Endodermal cell (in vitro differentiated cells): ENCODE measurements around the gene PSMB11. TPM values are rescaled to one million over a fixed set of nuclear protein-coding genes. Genes with fewer than 3 reads are reported as not detected.

Experiments
- DNase-seq: peaks from one replicate; pipeline ENCODE4 v3.0.0-alpha.2; 2017
- H3K27ac ChIP-seq: 2 replicates; pipeline ENCODE4 v1.5.1; 2013; ENCODE audit warnings: mild to moderate bottlenecking, low read depth, low read length, moderate library complexity
- H3K27me3 ChIP-seq: 2 replicates; pipeline ENCODE4 v1.6.1; 2013; ENCODE audit warnings: mild to moderate bottlenecking, low read length, moderate library complexity; ENCODE audit not compliant: insufficient read depth, control insufficient read depth, poor library complexity, severe bottlenecking
- H3K36me3 ChIP-seq: 2 replicates; pipeline ENCODE4 v1.7.0; 2013; ENCODE audit warnings: mild to moderate bottlenecking, low read length, moderate library complexity; ENCODE audit not compliant: control insufficient read depth, insufficient read depth
- H3K4me1 ChIP-seq: one replicate; pipeline ENCODE4 v1.7.0; 2013; ENCODE audit warnings: low read length; ENCODE audit not compliant: control insufficient read depth, insufficient read depth
- H3K4me3 ChIP-seq: 2 replicates; pipeline ENCODE4 v1.5.1; 2013; ENCODE audit warnings: mild to moderate bottlenecking, low read length, moderate library complexity
- H3K9ac ChIP-seq: 2 replicates; pipeline ENCODE4 v1.6.1; 2013; ENCODE audit warnings: mild to moderate bottlenecking, low read length, moderate library complexity; ENCODE audit not compliant: poor library complexity, severe bottlenecking; ENCODE audit errors: extremely low read depth
- H3K9me3 ChIP-seq: 2 replicates; pipeline ENCODE4 v1.6.1; 2013; ENCODE audit warnings: mild to moderate bottlenecking, low read length, moderate library complexity; ENCODE audit not compliant: control insufficient read depth
- H3K27ac Mint-ChIP-seq: 2 replicates; pipeline ENCODE4 v1.8.0; 2020; ENCODE audit warnings: mixed read lengths
- H3K27me3 Mint-ChIP-seq: 2 replicates; pipeline ENCODE4 v1.8.0; 2021; ENCODE audit warnings: mild to moderate bottlenecking, mixed read lengths; ENCODE audit not compliant: insufficient read depth
- H3K36me3 Mint-ChIP-seq: 2 replicates; pipeline ENCODE4 v1.8.0; 2020; ENCODE audit warnings: low read depth, mixed read lengths
- H3K4me1 Mint-ChIP-seq: 2 replicates; pipeline ENCODE4 v1.8.0; 2020; ENCODE audit warnings: mixed read lengths
- H3K4me3 Mint-ChIP-seq: 2 replicates; pipeline ENCODE4 v1.8.0; 2020; ENCODE audit warnings: mild to moderate bottlenecking, moderate library complexity, mixed read lengths
- H3K9me3 Mint-ChIP-seq: 2 replicates; pipeline ENCODE4 v1.8.0; 2020; ENCODE audit warnings: mild to moderate bottlenecking, mixed read lengths
- whole genome bisulfite sequencing, 2 experiments: methylation state at CpG; one replicate each; pipeline versions ENCODE4 v1.1.5 to v1.1.7; 2013; ENCODE audit warnings: missing lambda C conversion rate in 2 of 2, mixed read lengths in 1 of 2; ENCODE audit not compliant: insufficient coverage in 1 of 2, insufficient read length in 1 of 2; 5-methylcytosine and 5-hydroxymethylcytosine counted together
- total RNA-seq, 2 donors: library from RNA; stranded (reverse); fragmentation: NEBNext Ultra II Directional in 1 of 2; extraction: Animal tissue kit (Norgen Biotek cat#: 25700) in 1 of 2; gene quantifications; 2 replicates in 1 of 2; 3 replicates in 1 of 2; pipeline ENCODE4 v1.2.1, GENCODE V29; 2021
- TF ChIP-seq, protein P1 (sequence below): fragments of 200-600 bp; sonication (generic); conservative IDR thresholded peaks from 2 replicates; pipeline ENCODE4 v1.5.0; 2021; ENCODE audit warnings: antibody characterized with exemption, mild to moderate bottlenecking

PSMB11 gene
- total RNA-seq, 2 donors from 2014 or later, result not detected

DNA sequence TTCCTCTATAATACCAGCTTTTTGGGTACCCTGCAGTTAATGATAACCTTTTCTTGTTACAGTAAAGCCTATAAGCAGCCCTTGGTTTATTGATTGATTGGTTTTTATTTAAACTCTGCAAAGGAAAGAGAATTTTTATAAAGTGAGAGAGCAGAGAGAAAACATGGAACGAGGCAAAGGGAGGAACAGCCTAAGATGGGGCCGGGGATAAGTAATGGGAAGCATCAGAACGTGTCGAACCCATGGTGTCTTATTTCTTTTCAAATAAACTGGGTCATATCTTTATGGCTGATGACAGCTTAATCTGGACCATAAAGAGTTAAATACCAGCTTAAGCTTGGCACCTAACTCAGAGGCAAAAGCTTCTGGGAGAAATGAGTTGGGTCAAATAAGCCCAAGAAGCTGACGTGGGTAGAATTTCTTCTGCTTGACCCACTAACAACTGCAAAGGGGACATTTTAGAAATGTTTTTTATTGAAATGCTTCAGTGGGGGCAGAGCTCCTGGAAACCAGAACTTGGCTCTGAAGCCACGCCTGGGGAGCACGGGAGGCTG lies 20.0 kb upstream of the PSMB11 start:
- Histone ChIP-seq H3K27ac (no peak overlapping the region), H3K9ac (no peak overlapping the region), H3K36me3 (peaks cover 19% of the 10 kb centered on the region), H3K27me3 (no peaks in the 10 kb centered on the region), H3K9me3 (no peaks in the 10 kb centered on the region), H3K4me3 (no peak overlapping the region), H3K4me1 (peaks cover 15% of the 10 kb centered on the region)
- TF ChIP-seq, protein P1, sequence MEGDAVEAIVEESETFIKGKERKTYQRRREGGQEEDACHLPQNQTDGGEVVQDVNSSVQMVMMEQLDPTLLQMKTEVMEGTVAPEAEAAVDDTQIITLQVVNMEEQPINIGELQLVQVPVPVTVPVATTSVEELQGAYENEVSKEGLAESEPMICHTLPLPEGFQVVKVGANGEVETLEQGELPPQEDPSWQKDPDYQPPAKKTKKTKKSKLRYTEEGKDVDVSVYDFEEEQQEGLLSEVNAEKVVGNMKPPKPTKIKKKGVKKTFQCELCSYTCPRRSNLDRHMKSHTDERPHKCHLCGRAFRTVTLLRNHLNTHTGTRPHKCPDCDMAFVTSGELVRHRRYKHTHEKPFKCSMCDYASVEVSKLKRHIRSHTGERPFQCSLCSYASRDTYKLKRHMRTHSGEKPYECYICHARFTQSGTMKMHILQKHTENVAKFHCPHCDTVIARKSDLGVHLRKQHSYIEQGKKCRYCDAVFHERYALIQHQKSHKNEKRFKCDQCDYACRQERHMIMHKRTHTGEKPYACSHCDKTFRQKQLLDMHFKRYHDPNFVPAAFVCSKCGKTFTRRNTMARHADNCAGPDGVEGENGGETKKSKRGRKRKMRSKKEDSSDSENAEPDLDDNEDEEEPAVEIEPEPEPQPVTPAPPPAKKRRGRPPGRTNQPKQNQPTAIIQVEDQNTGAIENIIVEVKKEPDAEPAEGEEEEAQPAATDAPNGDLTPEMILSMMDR, result no peak
- Mint-ChIP-seq H3K4me3 (no peak overlapping the region), H3K4me1 (peaks cover 54% of the 10 kb centered on the region), H3K36me3 (peaks cover 19% of the 10 kb centered on the region), H3K27ac (no peak overlapping the region), H3K27me3 (no peaks in the 10 kb centered on the region), H3K9me3 (no peaks in the 10 kb centered on the region)
- 91 to 97% methylated on average over 6 to 7 of the region's 7 CpGs for WGBS, 2 experiments
- DNase-seq, result no peak

DNA sequence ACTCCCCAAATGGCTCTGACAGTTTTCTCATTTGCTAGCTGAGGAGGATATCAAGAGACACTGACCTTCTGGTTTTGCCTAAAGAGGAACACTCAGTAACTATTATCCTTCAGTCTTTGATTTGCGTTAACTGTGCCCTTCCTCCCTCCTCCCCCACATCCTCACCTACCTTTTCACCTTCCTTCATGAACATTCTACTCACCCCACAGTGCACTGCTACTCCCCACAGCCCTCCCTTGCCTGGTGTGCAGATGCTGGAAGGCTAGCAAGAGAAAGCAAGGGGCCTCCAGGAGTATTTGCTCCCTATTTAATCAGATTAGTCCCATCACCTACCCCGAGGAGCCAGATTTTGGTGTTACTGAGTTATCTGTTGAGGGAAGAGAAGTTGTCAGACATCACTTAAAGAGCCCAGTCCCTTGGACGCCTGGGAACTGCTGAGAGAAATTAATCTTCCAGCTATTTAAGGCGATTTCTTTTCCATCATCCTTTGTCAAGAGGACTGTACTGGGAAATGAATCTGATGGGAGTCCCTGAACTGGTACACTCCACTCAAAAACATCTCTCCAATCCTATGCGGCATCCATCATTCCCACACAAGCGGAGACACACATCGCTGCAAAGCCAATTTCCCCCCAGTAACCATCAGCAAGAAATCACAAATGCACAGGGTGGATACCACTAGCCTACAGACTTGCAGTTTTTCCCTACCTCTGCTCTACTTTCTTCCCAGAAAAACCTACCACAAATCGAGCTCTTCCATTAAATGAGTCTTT lies 18.8 kb upstream of the PSMB11 start:
- Mint-ChIP-seq H3K36me3 (peaks cover 27% of the 10 kb centered on the region), H3K27ac (peak overlapping the region; percentile 75), H3K4me1 (peaks cover 57% of the 10 kb centered on the region), H3K4me3 (no peak overlapping the region), H3K9me3 (no peaks in the 10 kb centered on the region), H3K27me3 (no peaks in the 10 kb centered on the region)
- peak overlapping the region; percentile 24 for H3K4me3 ChIP-seq
- no peaks in the 10 kb centered on the region for H3K27me3 ChIP-seq
- peak; percentile 56 for DNase-seq
- H3K9me3 ChIP-seq, result no peaks in the 10 kb centered on the region
- TF ChIP-seq, protein P1, result no peak
- peaks cover 15% of the 10 kb centered on the region for H3K4me1 ChIP-seq
- no peak overlapping the region for H3K27ac ChIP-seq
- H3K9ac ChIP-seq, result no peak overlapping the region
- 67 to 93% methylated on average over 6 to 8 of the region's 8 CpGs for WGBS, 2 experiments
- H3K36me3 ChIP-seq, result peaks cover 22% of the 10 kb centered on the region

DNA sequence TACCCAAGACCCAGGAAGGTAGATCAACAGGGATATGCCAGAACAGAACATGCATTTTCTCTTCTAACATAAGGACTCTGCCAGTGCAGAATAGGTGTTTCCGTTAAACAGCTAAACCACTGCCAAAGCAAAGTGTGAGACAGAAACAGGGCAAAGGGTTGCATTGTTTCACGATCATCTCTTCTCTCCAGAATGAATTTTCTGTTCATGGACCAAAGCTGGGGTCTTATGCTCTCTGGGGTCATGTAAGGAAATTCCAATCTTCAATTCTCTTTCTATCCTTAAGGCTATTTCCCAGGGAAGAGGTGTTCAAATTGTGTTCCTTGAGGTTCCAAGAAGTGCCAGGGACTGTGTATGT lies 18.2 kb upstream of the PSMB11 start:
- H3K27ac ChIP-seq, result peak overlapping the region; percentile 0
- TF ChIP-seq, protein P1, result no peak
- DNase-seq, result no peak
- Mint-ChIP-seq H3K4me3 (no peak overlapping the region), H3K36me3 (peaks cover 30% of the 10 kb centered on the region), H3K4me1 (peaks cover 60% of the 10 kb centered on the region), H3K27me3 (no peaks in the 10 kb centered on the region), H3K27ac (no peak overlapping the region), H3K9me3 (no peaks in the 10 kb centered on the region)
- no peak overlapping the region for H3K4me3 ChIP-seq
- WGBS, 2 experiments, result 95 to 96% methylated on average over 2 of the region's 2 CpGs
- peaks cover 15% of the 10 kb centered on the region for H3K4me1 ChIP-seq
- H3K9ac ChIP-seq, result no peak overlapping the region
- no peaks in the 10 kb centered on the region for H3K27me3 ChIP-seq
- peaks cover 28% of the 10 kb centered on the region for H3K36me3 ChIP-seq
- H3K9me3 ChIP-seq, result no peaks in the 10 kb centered on the region
